KOPT-K1 (cell line): ENCODE measurements around the gene EEF1AKMT2.
"Not testable (repeated sequence)": the region's sequence is repeated elsewhere in the genome, so short reads cannot be mapped to it uniquely, and the experiment has no call there.

ENCODE experiments used
- H3K27ac ChIP-seq: fragments of 200-600 bp; sonication (generic); 2 replicates; pipeline ENCODE4 v1.5.1; 2016; ENCODE audit warnings: antibody characterized with exemption, mild to moderate bottlenecking, low read depth, low read length; ENCODE audit not compliant: poor library complexity, severe bottlenecking
- H3K36me3 ChIP-seq: fragments of 200-600 bp; sonication (generic); 2 replicates; pipeline ENCODE4 v1.5.1; 2017; ENCODE audit warnings: antibody characterized with exemption, mild to moderate bottlenecking, low read length, moderate library complexity; ENCODE audit not compliant: insufficient read depth
- H3K9me3 ChIP-seq: fragments of 200-600 bp; sonication (generic); 2 replicates; pipeline ENCODE4 v1.5.1; 2017; ENCODE audit warnings: antibody characterized with exemption, low read length, mild to moderate bottlenecking; ENCODE audit not compliant: insufficient read depth, poor library complexity, severe bottlenecking

EEF1AKMT2 gene

GRCh38 chr10:124792998-124793352 is 1.3 kb upstream of the EEF1AKMT2 start:
- peaks cover 15% of the 10 kb centered on the region for H3K36me3 ChIP-seq
- H3K27ac ChIP-seq, result no peak overlapping the region
- no peaks in the 10 kb centered on the region for H3K9me3 ChIP-seq

- peaks cover 85% of the 10 kb centered on the region for H3K36me3 ChIP-seq
- H3K9me3 ChIP-seq, H3K27ac ChIP-seq: not testable (repeated sequence)
Measured at GRCh38 chr10:124782900-124783299, 8.8 kb downstream of the EEF1AKMT2 start.

- no peaks in the 10 kb centered on the region for H3K9me3 ChIP-seq
- peaks cover 86% of the 10 kb centered on the region for H3K36me3 ChIP-seq
- no peak overlapping the region for H3K27ac ChIP-seq
Measured at GRCh38 chr10:124768791-124769190, 22.9 kb downstream of the EEF1AKMT2 start.

GRCh38 chr10:124765256-124765655 is 26.4 kb downstream of the EEF1AKMT2 start:
- peaks cover 82% of the 10 kb centered on the region for H3K36me3 ChIP-seq
- H3K9me3 ChIP-seq, result no peaks in the 10 kb centered on the region
- no peak overlapping the region for H3K27ac ChIP-seq

- Histone ChIP-seq H3K9me3 (no peaks in the 10 kb centered on the region), H3K36me3 (peaks cover 89% of the 10 kb centered on the region), H3K27ac (no peak overlapping the region)
Measured at GRCh38 chr10:124763267-124763666, 28.4 kb downstream of the EEF1AKMT2 start.

GRCh38 chr10:124762281-124762680 is 29.4 kb downstream of the EEF1AKMT2 start:
- Histone ChIP-seq H3K27ac (no peak overlapping the region), H3K9me3 (no peaks in the 10 kb centered on the region), H3K36me3 (peaks cover 91% of the 10 kb centered on the region)

GRCh38 chr10:124756156-124756903 is 35.4 kb downstream of the EEF1AKMT2 start:
- Histone ChIP-seq H3K9me3 (no peaks in the 10 kb centered on the region), H3K27ac (no peak overlapping the region), H3K36me3 (peaks cover 91% of the 10 kb centered on the region)

- H3K27ac ChIP-seq, result no peak overlapping the region
- H3K9me3 ChIP-seq, result no peaks in the 10 kb centered on the region
- peaks cover 85% of the 10 kb centered on the region for H3K36me3 ChIP-seq
Measured at GRCh38 chr10:124755581-124755980, 36.1 kb downstream of the EEF1AKMT2 start.

GRCh38 chr10:124754227-124754626 is 37.5 kb downstream of the EEF1AKMT2 start:
- Histone ChIP-seq H3K9me3 (no peaks in the 10 kb centered on the region), H3K36me3 (peaks cover 81% of the 10 kb centered on the region), H3K27ac (no peak overlapping the region)

- H3K27ac ChIP-seq, result peak overlapping the region; percentile 10
- H3K9me3 ChIP-seq, result no peaks in the 10 kb centered on the region
- peaks cover 46% of the 10 kb centered on the region for H3K36me3 ChIP-seq
Measured at GRCh38 chr10:124748953-124749645, 42.6 kb downstream of the EEF1AKMT2 start.

GRCh38 chr10:124748166-124748565 is 43.5 kb downstream of the EEF1AKMT2 start:
- Histone ChIP-seq H3K9me3 (no peaks in the 10 kb centered on the region), H3K27ac (no peak overlapping the region), H3K36me3 (peaks cover 37% of the 10 kb centered on the region)

GRCh38 chr10:124747745-124748144 is 43.9 kb downstream of the EEF1AKMT2 start:
- Histone ChIP-seq H3K27ac (no peak overlapping the region), H3K36me3 (peaks cover 36% of the 10 kb centered on the region), H3K9me3 (no peaks in the 10 kb centered on the region)

GRCh38 chr10:124746992-124747391 is 44.7 kb downstream of the EEF1AKMT2 start:
- Histone ChIP-seq H3K27ac (no peak overlapping the region), H3K36me3 (peaks cover 31% of the 10 kb centered on the region), H3K9me3 (no peaks in the 10 kb centered on the region)

GRCh38 chr10:124746447-124746846 is 45.2 kb downstream of the EEF1AKMT2 start:
- not testable (repeated sequence) for H3K9me3 ChIP-seq, H3K27ac ChIP-seq
- peaks cover 27% of the 10 kb centered on the region for H3K36me3 ChIP-seq

- no peak overlapping the region for H3K27ac ChIP-seq
- H3K36me3 ChIP-seq, result peaks cover 25% of the 10 kb centered on the region
- no peaks in the 10 kb centered on the region for H3K9me3 ChIP-seq
Measured at GRCh38 chr10:124745673-124746072, 46.0 kb downstream of the EEF1AKMT2 start.

- Histone ChIP-seq H3K9me3 (no peaks in the 10 kb centered on the region), H3K36me3 (peaks cover 21% of the 10 kb centered on the region), H3K27ac (no peak overlapping the region)
Measured at GRCh38 chr10:124745252-124745651, 46.4 kb downstream of the EEF1AKMT2 start.
